Prostate gland (tissue), 2 donors: ENCODE measurements around the gene ADGRD1. TPM values are rescaled to one million over a fixed set of nuclear protein-coding genes. Genes with fewer than 3 reads are reported as not detected.

Experiments
- DNase-seq: peaks from one replicate; pipeline ENCODE4 v3.0.0-alpha.2; 2019; ENCODE audit warnings: low spot score
- H3K27ac ChIP-seq, 2 donors: fragments of 200-600 bp; sonication (generic); 2 replicates each; pipeline ENCODE4 v1.5.1; 2017 to 2019
- H3K27me3 ChIP-seq: fragments of 200-600 bp; sonication (generic); replicated peaks from 2 replicates; pipeline ENCODE4 v1.5.1; 2019; ENCODE audit not compliant: insufficient read depth
- H3K36me3 ChIP-seq, 2 donors: fragments of 200-600 bp; sonication (generic); 1 replicate in 1 of 2; 2 replicates in 1 of 2; pipeline versions ENCODE4 v1.5.1 to v1.8.1; 2017 to 2019
- H3K4me1 ChIP-seq: fragments of 200-600 bp; sonication (generic); replicated peaks from 2 replicates; pipeline ENCODE4 v1.5.1; 2019
- H3K4me3 ChIP-seq, 2 donors: fragments of 200-600 bp; sonication (generic); 2 replicates each; pipeline ENCODE4 v1.5.1; 2017 to 2019
- H3K9me3 ChIP-seq: fragments of 200-600 bp; sonication (generic); 2 replicates; pipeline ENCODE4 v1.5.1; 2017
- CTCF ChIP-seq, 4 experiments: fragments of 200-600 bp in 2 of 4; fragments of 450-650 bp in 2 of 4; sonication (generic) in 2 of 4; IDR thresholded peaks; 1 replicate in 3 of 4; 2 replicates in 1 of 4; pipeline ENCODE4 v1.5.1; 2016 to 2019; ENCODE audit warnings: antibody characterized with exemption in 4 of 4, mild to moderate bottlenecking in 2 of 4, moderate library complexity in 2 of 4
- POLR2A ChIP-seq: fragments of 450-650 bp; IDR thresholded peaks from one replicate; pipeline ENCODE4 v1.6.1; 2016; ENCODE audit warnings: antibody characterized with exemption, mild to moderate bottlenecking
- POLR2AphosphoS5 ChIP-seq: sonication (generic); formaldehyde crosslinking; IDR thresholded peaks from one replicate; pipeline ENCODE4 v1.6.1; 2017; ENCODE audit warnings: antibody characterized with exemption
- WGBS: methylation state at CpG from one replicate; pipeline ENCODE4 v1.1.5; 2018; 5-methylcytosine and 5-hydroxymethylcytosine counted together
- intact Hi-C: fragments of 100-400 bp; cut with DNase I; formaldehyde crosslinking; loops from one replicate; pipeline ENCODE4 v1.14.2; 2022
- total RNA-seq, 2 donors: library from RNA; depleted of rRNA; stranded (reverse); fragments of >200 nt; gene quantifications; one replicate each; pipeline ENCODE4 v1.1.0, GENCODE V29; 2016

ADGRD1 gene
- total RNA-seq, 2 donors from 2014 or later, result 4.3 to 20.9 TPM

GRCh38 chr12:131001493-131001892 is 47.8 kb downstream of the ADGRD1 start:
- 100% methylated on average over 1 of the region's 1 CpG for WGBS
- H3K27ac ChIP-seq, result no peak overlapping the region
- no peak for DNase-seq
- no peak overlapping the region for H3K4me3 ChIP-seq
- intact Hi-C loops, result no loop called here
- no peak for TF ChIP-seq CTCF (IDR thresholded peaks at IDR 0.05)
- TF ChIP-seq POLR2A, result no peak
- no peak for TF ChIP-seq POLR2AphosphoS5
- no peaks in the 10 kb centered on the region for H3K27me3 ChIP-seq
- H3K4me1 ChIP-seq, result no peaks in the 10 kb centered on the region
- H3K36me3 ChIP-seq, result no peaks in the 10 kb centered on the region
- H3K9me3 ChIP-seq, result no peaks in the 10 kb centered on the region

- intact Hi-C loops, result no loop called here
- Histone ChIP-seq H3K9me3 (no peaks in the 10 kb centered on the region), H3K4me3 (no peak overlapping the region), H3K4me1 (peaks cover 5% of the 10 kb centered on the region), H3K27me3 (no peaks in the 10 kb centered on the region), H3K36me3 (no peaks in the 10 kb centered on the region), H3K27ac (no peak overlapping the region)
- no peak for TF ChIP-seq CTCF (IDR thresholded peaks at IDR 0.05)
- no peak for TF ChIP-seq POLR2AphosphoS5
- DNase-seq, result no peak
- WGBS, result 68% methylated on average over 2 of the region's 2 CpGs
Observed at GRCh38 chr12:131002216-131002631, 48.5 kb downstream of the ADGRD1 start.

- Histone ChIP-seq H3K4me1 (peaks cover 5% of the 10 kb centered on the region), H3K9me3 (no peaks in the 10 kb centered on the region), H3K4me3 (no peak overlapping the region), H3K36me3 (no peaks in the 10 kb centered on the region), H3K27ac (no peak overlapping the region), H3K27me3 (no peaks in the 10 kb centered on the region)
- TF ChIP-seq POLR2AphosphoS5 (no peak), CTCF (IDR thresholded peaks at IDR 0.05) (no peak), POLR2A (no peak)
- no peak for DNase-seq
- 81% methylated on average over 18 of the region's 18 CpGs for WGBS
- intact Hi-C loops, result no loop called here
Observed at GRCh38 chr12:131003036-131003715, 49.5 kb downstream of the ADGRD1 start.

DNA sequence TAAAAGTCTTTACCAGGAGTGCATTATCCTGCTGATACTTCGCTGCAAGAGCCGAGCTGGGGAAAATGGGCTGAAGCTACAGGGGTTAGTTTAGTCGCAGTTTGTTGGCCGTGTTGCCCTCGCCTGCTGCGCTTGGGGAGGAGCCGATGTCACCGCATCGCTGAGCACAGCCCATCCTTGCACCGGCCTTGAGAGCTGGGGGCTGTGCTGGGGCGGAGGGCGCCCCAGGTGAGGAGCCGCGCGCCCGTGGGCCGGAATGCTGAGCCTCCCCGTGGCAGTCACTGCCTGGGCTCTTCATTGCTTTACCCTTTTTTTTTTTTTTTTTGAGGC is 50.0 kb downstream of the ADGRD1 start:
- intact Hi-C loops, result no loop called here
- DNase-seq, result no peak
- no peaks in the 10 kb centered on the region for H3K27me3 ChIP-seq
- H3K27ac ChIP-seq, result no peak overlapping the region
- H3K36me3 ChIP-seq, result no peaks in the 10 kb centered on the region
- H3K4me1 ChIP-seq, result peaks cover 5% of the 10 kb centered on the region
- H3K4me3 ChIP-seq, result no peak overlapping the region
- TF ChIP-seq POLR2AphosphoS5, result no peak
- no peak for TF ChIP-seq CTCF (IDR thresholded peaks at IDR 0.05)
- no peak for TF ChIP-seq POLR2A
- no peaks in the 10 kb centered on the region for H3K9me3 ChIP-seq
- WGBS, result 78% methylated on average over 18 of the region's 18 CpGs

DNA sequence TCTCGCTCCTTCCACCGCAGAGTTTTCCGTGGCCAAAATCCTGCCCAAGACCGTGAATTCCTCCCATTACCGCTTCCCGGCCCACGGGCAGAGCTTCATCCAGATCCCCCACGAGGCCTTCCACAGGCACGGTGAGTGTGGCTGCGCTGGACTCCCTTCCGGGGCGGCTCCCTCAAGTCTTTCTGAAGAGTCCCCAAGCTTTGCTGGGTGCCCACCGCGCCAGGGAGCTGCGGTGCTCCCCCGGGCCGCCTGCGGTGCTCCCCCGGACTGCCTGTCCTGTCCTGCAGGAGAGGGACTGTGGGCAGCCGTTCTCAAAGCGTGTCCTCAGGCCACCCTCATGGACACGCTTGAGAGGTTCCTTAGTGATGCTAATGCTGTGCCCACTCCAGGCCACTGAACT is 50.5 kb downstream of the ADGRD1 start:
- TF ChIP-seq POLR2A (no peak), CTCF (IDR thresholded peaks at IDR 0.05) (no peak)
- H3K4me1 ChIP-seq, result peaks cover 5% of the 10 kb centered on the region
- H3K27me3 ChIP-seq, result no peaks in the 10 kb centered on the region
- H3K4me3 ChIP-seq, result no peak overlapping the region
- intact Hi-C loops, result no loop called here
- no peak overlapping the region for H3K27ac ChIP-seq
- WGBS, result 81% methylated on average over 21 of the region's 22 CpGs
- DNase-seq, result no peak
- no peaks in the 10 kb centered on the region for H3K36me3 ChIP-seq
- H3K9me3 ChIP-seq, result no peaks in the 10 kb centered on the region
